Myometrial cell (primary cell): ENCODE measurements around the gene ARHGEF2. TPM values are rescaled to one million over a fixed set of nuclear protein-coding genes. Genes with fewer than 3 reads are reported as not detected.

Source experiments
- total RNA-seq: library from RNA; depleted of rRNA; stranded (reverse); fragments of >200 nt; gene quantifications from 2 replicates; pipeline ENCODE4 v1.2.3, GENCODE V29; 2015

ARHGEF2 gene
- total RNA-seq, result 104 and 114 TPM in 2 replicates

DNA sequence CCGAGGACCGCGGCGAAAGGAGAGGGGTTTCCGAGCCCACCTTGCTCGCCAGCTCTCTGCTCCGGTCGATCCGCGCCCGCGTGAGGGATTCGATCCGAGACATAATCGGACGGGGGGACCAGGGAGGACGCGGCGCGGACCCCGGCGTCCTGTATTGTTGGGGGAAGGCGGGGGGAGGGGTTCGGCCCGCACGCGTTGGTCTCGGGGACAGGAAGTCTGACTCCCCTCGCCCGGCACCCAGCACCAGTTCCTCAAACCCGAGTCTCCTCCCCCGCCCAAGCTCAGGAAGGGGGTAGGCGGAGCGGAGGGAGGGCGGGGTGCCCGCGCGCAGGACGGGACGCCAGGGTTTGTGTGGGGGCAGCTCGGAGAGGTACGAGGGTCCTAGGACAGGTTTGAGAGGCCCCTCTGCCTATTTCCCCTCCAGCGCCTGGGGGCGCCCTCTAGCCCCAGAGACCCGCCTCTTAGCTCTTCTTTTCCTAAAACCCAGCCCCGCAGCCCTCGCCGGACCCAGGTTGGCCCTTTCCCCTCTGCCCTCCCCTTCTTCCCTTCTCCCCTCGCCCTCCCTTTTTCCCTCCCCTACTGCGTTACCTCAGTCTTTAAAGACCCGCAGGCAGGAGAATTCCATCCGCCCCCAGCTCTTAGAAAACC is at the start of gene ARHGEF2:
ARHGEF2 (minus strand) TSS at position 223 of the 648 bp plus-strand sequence; CDS start at position 103, 120 bp downstream.

DNA sequence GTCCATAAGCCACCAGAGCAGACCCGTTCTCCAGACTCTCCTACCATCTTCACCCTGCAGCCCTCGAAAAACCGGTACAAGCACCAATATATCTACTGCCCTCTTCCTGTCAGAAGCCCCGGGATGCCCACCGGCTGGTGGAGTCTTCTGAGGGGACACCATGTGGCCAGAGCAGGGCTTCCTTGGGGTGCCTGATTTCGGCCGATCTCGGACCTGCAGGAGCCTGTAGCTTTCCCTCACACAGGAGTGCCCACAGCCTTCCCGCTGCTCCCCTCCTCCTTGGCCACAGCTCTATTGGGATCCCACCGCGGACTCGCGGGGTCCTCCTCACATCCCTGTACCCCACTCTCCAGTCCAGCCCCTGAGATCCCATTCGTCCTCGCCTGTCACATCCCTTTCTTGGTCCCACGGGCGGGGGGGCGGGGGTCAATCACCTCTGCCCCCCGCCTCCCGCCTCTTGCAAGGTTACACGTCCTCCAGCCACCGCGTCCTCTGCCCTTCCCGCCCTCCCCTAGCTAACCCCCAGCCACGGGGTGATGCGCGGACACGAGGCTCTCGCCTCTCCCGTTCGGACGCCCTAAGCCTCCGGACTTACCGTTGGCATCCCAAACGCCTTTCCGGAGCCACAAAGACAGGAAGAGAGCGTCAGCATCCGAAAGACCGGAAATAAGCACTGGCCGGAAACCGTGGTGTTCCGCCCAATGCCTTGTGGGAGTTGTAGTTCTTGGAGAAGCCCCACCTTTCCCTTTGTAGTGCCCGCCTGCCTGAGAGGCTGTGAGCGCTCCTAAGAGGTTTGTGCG is 42.1 kb upstream of the ARHGEF2 start, which contains the start of gene SSR2:
SSR2 (minus strand) TSS at position 659 of the 800 bp plus-strand sequence. CDS start 784 bp downstream, outside the sequence.

DNA sequence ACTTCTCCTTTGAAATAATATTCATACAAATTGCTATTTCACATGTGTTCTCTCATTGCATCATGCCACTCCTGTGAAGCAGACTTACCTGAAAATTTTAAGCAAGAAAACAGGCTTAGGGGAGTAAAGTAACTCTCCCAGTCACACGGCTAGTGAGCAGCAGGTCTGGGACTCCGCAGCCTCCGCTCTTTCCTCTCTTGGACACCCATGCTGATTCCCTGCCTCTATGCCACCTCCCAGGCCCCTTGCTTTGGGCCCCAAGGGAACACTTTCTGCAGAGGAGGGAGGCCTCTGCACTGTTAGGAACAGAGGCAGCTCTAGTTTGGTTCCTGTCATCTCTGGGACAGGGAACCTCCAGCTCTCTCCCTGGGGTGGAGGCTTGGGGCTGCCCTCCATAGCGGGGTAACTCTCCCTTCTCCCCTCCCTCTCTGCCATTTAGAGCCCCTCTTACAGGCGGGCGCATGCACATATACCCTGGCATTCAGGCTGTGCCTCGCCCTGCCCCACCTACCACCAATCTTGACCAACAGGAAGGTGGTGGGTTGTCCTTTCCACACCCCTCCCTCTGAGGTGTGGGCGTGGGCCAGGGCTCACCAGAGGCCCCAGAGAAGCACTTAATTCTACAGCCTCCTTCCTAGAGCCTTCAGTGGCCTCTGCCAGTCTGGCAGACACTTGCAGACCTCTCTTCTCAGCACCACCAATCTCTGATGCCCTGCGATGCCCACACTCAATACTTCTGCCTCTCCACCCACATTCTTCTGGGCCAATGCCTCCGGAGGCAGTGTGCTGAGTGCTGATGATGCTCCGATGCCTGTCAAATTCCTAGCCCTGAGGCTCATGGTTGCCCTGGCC is 37.1 kb downstream of the ARHGEF2 start, which contains the start of gene RXFP4:
RXFP4 (plus strand) TSS at position 646 of the 852 bp plus-strand sequence; CDS start at position 718, 72 bp downstream.

DNA sequence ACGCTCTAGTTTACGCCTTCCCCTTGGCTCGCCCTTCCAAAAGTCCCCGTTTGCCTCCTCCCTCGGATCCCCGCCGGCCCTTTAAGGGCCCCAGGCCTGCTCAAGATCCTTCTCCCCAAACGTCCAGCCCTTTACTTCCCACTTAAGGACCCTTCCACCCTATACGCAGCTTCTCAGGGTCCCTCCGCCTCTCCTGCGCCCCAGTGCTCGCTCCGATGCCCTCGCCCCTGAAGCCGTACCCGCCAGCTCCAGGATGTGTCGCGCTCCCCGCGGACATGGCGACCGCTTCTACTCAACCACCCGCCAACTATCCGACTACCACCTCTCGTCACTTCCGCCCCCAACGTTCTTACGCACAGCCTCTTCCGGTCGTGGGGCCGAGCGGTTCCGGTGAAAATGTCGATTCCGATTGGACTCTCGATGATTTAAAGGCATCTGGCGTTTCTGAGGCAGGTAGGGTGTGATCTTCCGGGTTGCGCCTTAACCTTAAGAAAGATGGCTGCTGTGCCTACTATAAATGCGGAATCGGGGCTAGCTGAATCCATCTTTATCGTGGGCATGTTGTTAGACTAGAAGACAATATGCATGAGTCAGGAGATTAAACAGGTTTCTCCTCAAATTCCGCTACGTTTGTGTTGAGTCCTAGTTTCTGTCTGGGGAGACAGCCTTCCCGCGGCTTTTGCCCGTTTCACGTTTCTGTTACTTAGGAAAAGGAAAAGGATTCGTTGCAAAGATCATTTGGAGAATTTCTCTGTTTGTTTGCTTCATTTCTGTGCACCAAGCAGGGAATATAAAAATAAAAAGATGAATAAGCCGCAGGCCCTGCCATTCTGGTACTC is 44.0 kb downstream of the ARHGEF2 start, which contains the start of gene KHDC4:
KHDC4 (minus strand) TSS at position 317 of the 839 bp plus-strand sequence; CDS start at position 277, 40 bp downstream.

DNA sequence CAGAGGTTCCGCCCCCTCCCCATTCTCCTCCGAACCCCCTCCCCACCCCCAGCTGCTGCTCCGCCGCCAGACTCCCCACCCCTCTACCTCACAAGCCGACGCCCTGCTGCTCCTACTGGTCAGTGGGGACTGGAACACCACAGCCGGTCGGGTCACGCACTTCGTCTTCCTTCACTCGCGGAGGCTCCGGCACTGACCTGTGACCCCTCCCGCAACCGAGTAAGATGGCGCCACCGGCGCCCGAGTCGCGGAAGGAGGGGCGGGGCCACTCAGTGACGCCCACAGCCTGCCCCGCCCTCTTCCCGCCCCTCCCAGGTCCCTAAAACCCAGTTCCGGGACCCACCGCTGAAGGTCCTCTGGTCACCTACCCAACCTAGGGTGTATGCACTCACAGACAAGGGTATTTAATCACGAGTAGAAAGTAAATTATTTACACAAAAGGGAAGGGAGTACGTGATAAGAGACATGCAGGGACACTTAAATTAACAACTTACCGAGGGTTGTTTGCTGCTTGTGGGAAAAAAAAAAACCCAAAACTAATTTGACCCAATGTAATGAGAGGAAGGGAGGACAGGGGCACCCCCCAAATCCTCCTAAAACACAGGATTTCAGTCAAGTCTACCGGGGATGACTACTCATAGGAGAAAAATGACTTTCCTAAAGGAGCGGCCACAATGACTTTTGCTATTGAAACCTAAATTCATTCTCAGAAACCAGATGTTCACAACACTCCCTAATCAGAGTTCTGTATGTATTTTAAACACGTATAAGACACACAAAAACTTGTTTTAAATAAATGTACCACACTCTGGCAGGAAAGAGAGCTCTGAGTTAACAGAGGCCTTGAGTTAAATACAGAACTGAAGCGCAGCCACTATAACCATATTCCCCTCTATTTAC is 66.9 kb downstream of the ARHGEF2 start, which contains the start of gene RIT1:
RIT1 (minus strand) TSS at position 194 of the 900 bp plus-strand sequence. CDS start 588 bp downstream, outside the sequence.

Other genes with a start within 250 kb of the ARHGEF2 start
- gene GON4L, start 121.3 kb downstream of the ARHGEF2 start, total RNA-seq, result 20.4 and 21.6 TPM in 2 replicates
- 17.0 and 19.3 TPM in 2 replicates for gene SYT11, start 119.0 kb downstream of the ARHGEF2 start, total RNA-seq
- 17.9 and 20.8 TPM in 2 replicates for gene RIT1, start 67.2 kb downstream of the ARHGEF2 start, total RNA-seq
- 18.1 and 28.3 TPM in 2 replicates for gene KHDC4, start 44.1 kb downstream of the ARHGEF2 start, total RNA-seq
- gene RXFP4, start 36.9 kb downstream of the ARHGEF2 start, total RNA-seq, result not detected in 2 replicates
- 633 and 985 TPM in 2 replicates for gene SSR2, start 42.4 kb upstream of the ARHGEF2 start, total RNA-seq
- gene UBQLN4, start 75.3 kb upstream of the ARHGEF2 start, total RNA-seq, result 19.3 and 19.6 TPM in 2 replicates
- 76.1 and 78.7 TPM in 2 replicates for gene LAMTOR2, start 76.2 kb upstream of the ARHGEF2 start, total RNA-seq
- not detected in 2 replicates for gene RAB25, start 82.6 kb upstream of the ARHGEF2 start, total RNA-seq
- gene MEX3A, start 103.9 kb upstream of the ARHGEF2 start, total RNA-seq, result 0.58 and 0.71 TPM in 2 replicates
- gene LMNA, start 136.2 kb upstream of the ARHGEF2 start, total RNA-seq, result 897 and 914 TPM in 2 replicates
- gene SEMA4A, start 175.0 kb upstream of the ARHGEF2 start, total RNA-seq, result under 0.01 and 0.35 TPM in 2 replicates
- 14.7 and 15.2 TPM in 2 replicates for gene SLC25A44, start 215.6 kb upstream of the ARHGEF2 start, total RNA-seq
- gene PMF1, start 234.5 kb upstream of the ARHGEF2 start, total RNA-seq, result 83.6 and 94.0 TPM in 2 replicates